HG02870 (cell line): ENCODE measurements around the gene BTNL2.
"Not testable (repeated sequence)": the region's sequence is repeated elsewhere in the genome, so short reads cannot be mapped to it uniquely, and the experiment has no call there.

ENCODE experiments used
- ATAC-seq: cut with Tn5 transposase; IDR thresholded peaks from one replicate; pipeline ENCODE4 v1.9.1; 2021; ENCODE audit warnings: mild to moderate bottlenecking, moderate library complexity; ENCODE audit not compliant: unreplicated experiment

The BTNL2 gene

GRCh38 chr6:32406857-32407256, at the start of gene BTNL2:
Gene BTNL2 (minus strand): TSS chr6:32407181. CDS start chr6:32407123, 58 bp downstream.
- ATAC-seq, result no peak

- no peak for ATAC-seq
Measured at GRCh38 chr6:32449088-32449736, 42.2 kb upstream of the BTNL2 start.

GRCh38 chr6:32447932-32448331, 41.0 kb upstream of the BTNL2 start:
- no peak for ATAC-seq

GRCh38 chr6:32445321-32445854, 38.4 kb upstream of the BTNL2 start:
- ATAC-seq, result no peak

GRCh38 chr6:32444433-32444832, 37.5 kb upstream of the BTNL2 start:
- ATAC-seq, result no peak

GRCh38 chr6:32442977-32443552, 36.1 kb upstream of the BTNL2 start:
- ATAC-seq, result no peak

- no peak for ATAC-seq
Measured at GRCh38 chr6:32442243-32442667, 35.3 kb upstream of the BTNL2 start.

GRCh38 chr6:32439602-32440214, 32.7 kb upstream of the BTNL2 start, which contains the start of gene HLA-DRA:
Gene HLA-DRA (plus strand): TSS chr6:32439887. CDS start chr6:32439951, 64 bp downstream.
- peak; percentile 69 for ATAC-seq

- no peak for ATAC-seq
Measured at GRCh38 chr6:32439139-32439538, 32.2 kb upstream of the BTNL2 start.

GRCh38 chr6:32436995-32437836, 30.2 kb upstream of the BTNL2 start:
- ATAC-seq, result peak; percentile 66

GRCh38 chr6:32436186-32436585, 29.2 kb upstream of the BTNL2 start:
- no peak for ATAC-seq

GRCh38 chr6:32433950-32434349, 27.0 kb upstream of the BTNL2 start:
- ATAC-seq, result not testable (repeated sequence)

- no peak for ATAC-seq
Measured at GRCh38 chr6:32432050-32432450, 25.1 kb upstream of the BTNL2 start.

GRCh38 chr6:32431142-32431541, 24.2 kb upstream of the BTNL2 start:
- ATAC-seq, result no peak

GRCh38 chr6:32430179-32430578, 23.2 kb upstream of the BTNL2 start:
- ATAC-seq, result no peak

- ATAC-seq, result no peak
Measured at GRCh38 chr6:32427934-32428474, 21.0 kb upstream of the BTNL2 start.

- ATAC-seq, result no peak
Measured at GRCh38 chr6:32427218-32427617, 20.2 kb upstream of the BTNL2 start.

GRCh38 chr6:32426338-32426737, 19.4 kb upstream of the BTNL2 start:
- ATAC-seq, result no peak

- ATAC-seq, result no peak
Measured at GRCh38 chr6:32424589-32425300, 17.8 kb upstream of the BTNL2 start.

- ATAC-seq, result no peak
Measured at GRCh38 chr6:32416036-32416435, 9.1 kb upstream of the BTNL2 start.
